ENCODE data around the gene TSC2. TPM values are rescaled to one million over a fixed set of nuclear protein-coding genes. Genes with fewer than 3 reads are reported as not detected.

Gene TSC2
- total RNA-seq, 4 donors from 2014 or later: 98.4 to 220 (median 141) TPM

DNA sequence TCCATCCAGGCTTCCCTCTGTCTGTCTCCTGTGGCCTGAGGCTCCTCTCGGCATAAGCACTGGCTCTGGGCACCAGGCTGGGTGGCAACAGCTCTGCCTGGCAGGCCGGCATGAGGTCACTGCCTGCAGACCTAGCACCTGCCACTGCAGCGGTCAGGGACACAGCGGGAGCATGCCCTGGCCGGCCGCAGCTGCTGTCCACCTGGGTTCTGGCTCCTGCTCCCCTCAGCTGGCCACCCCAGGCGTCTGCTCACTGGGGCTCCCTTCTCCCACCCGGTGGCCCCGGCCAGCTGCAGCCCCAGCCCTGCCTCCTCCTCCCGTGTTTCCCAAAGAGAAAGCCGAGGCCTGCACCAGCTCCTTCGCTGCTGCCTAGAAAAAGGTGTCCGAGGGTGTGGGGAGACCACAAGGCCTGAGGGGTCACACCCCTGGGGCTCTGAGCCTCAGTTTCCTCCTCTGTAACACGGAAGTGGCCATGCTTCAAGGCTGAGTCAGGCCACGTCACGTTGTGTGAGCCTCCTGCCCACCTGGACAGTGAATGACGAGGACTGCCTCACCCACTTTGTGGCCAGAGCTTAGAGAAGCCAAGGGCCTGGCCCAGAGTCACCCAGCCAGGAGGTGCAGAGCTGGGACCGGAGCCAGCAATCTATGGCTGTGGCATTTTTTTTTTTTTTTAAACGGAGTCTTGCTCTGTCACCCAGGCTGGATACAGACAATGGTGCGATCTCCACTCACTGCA is 6.8 kb upstream of the TSC2 start:
- Histone ChIP-seq H3K27ac (peak overlapping the region in 3 of 4 donors; percentile 72 to 91 (median 84)), H3K36me3 (no peaks in the 10 kb centered on the region), H3K27me3 (no peaks in the 10 kb centered on the region), H3K4me3 (no peak overlapping the region), H3K4me1 (peaks cover 0 to 81% (median 3%) of the 10 kb centered on the region in 4 donors), H3K9me3 (no peaks in the 10 kb centered on the region)
- no peak for DNase-seq
- TF ChIP-seq POLR2A (IDR thresholded peaks at IDR 0.05): no peak
- TF ChIP-seq, protein P1, sequence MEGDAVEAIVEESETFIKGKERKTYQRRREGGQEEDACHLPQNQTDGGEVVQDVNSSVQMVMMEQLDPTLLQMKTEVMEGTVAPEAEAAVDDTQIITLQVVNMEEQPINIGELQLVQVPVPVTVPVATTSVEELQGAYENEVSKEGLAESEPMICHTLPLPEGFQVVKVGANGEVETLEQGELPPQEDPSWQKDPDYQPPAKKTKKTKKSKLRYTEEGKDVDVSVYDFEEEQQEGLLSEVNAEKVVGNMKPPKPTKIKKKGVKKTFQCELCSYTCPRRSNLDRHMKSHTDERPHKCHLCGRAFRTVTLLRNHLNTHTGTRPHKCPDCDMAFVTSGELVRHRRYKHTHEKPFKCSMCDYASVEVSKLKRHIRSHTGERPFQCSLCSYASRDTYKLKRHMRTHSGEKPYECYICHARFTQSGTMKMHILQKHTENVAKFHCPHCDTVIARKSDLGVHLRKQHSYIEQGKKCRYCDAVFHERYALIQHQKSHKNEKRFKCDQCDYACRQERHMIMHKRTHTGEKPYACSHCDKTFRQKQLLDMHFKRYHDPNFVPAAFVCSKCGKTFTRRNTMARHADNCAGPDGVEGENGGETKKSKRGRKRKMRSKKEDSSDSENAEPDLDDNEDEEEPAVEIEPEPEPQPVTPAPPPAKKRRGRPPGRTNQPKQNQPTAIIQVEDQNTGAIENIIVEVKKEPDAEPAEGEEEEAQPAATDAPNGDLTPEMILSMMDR (IDR thresholded peaks at IDR 0.05): no peak

DNA sequence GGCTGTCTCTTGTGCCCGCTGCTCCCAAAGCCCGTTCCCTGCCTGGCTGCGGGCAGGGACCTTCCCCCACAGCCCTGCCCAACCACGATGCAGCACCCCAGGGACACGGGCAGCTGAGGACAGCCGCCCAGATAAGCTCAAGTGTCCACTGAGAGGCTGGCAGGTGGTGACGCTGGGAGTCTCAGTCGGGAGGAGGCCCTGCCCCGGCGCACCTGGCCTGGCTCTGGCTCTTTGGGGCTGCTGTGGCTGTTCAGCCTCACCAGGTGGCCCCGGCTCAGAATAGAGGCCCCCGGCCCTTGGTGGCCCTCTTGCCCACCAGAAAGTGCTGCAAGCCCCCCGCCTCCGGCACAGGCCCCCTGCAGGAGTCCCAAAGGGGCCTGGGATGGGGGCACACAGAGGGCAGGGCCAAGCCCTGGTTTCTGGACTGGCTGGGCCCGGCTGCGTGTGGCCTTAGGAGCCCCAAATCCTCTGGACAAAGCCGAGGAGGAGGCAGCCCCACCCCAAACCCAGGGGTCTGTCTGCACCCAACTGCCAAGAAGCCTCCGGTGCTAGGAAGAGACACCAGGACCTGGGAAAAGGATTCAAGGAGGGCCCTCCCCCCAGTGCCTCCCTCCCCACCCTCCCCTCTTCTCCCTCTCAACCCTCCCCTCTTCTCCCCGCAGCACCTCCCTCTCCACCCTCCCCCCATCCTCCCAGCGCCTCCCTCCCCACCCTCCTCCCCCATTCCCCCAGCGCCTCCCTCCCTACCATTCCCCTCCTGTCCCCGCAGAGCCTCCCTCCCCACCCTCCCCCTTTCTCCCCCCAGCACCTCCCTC is 5.4 kb upstream of the TSC2 start:
- Histone ChIP-seq H3K36me3 (no peaks in the 10 kb centered on the region), H3K4me3 (no peak overlapping the region), H3K27ac (peak overlapping the region; percentile 5 to 67 (median 23)), H3K9me3 (no peaks in the 10 kb centered on the region), H3K4me1 (peaks cover 4 to 80% (median 11%) of the 10 kb centered on the region in 4 donors), H3K27me3 (no peaks in the 10 kb centered on the region)
- DNase-seq: no peak
- no peak for TF ChIP-seq POLR2A (IDR thresholded peaks at IDR 0.05)
- TF ChIP-seq, protein P1 (IDR thresholded peaks at IDR 0.05): no peak

DNA sequence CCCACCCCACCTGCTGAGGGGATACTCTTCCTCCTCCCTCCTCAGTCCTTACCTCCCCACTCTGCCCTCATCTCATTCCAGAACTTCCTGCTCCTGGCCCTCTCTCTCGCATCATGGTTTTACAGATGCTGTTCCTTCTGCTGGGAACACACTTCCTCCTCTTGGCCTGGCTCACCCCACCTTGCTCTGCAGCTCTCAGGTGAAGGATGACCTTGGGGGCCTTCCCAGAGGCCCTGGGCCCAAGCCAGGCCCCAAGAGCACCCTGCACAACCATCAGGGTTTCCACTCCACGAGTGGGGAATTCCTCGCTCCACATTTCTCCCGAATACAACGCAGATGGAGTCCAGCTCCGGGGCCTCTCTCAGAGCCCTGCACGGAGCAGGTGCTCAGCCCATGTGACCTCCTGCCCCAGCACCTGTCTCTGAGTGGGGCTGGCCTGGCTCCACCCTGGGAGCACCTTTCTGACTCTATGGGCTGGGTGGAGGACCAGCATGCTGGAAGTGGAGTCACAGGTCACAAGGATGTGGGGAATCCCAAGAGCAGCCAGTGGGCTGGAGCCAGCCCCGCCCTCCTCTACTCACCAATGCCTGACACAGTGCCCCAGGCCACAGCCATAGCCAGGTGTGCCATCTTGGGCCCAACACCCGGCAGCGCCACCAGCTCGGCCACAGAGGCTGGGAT is 4.7 kb upstream of the TSC2 start:
- Histone ChIP-seq H3K27me3 (no peaks in the 10 kb centered on the region), H3K4me3 (no peak overlapping the region), H3K4me1 (peaks cover 4 to 74% (median 11%) of the 10 kb centered on the region in 4 donors), H3K36me3 (no peaks in the 10 kb centered on the region), H3K27ac (peak overlapping the region in 3 of 4 donors; percentile 25 to 67 (median 58)), H3K9me3 (no peaks in the 10 kb centered on the region)
- no peak for TF ChIP-seq POLR2A (IDR thresholded peaks at IDR 0.05)
- TF ChIP-seq, protein P1 (IDR thresholded peaks at IDR 0.05): no peak
- no peak for DNase-seq

DNA sequence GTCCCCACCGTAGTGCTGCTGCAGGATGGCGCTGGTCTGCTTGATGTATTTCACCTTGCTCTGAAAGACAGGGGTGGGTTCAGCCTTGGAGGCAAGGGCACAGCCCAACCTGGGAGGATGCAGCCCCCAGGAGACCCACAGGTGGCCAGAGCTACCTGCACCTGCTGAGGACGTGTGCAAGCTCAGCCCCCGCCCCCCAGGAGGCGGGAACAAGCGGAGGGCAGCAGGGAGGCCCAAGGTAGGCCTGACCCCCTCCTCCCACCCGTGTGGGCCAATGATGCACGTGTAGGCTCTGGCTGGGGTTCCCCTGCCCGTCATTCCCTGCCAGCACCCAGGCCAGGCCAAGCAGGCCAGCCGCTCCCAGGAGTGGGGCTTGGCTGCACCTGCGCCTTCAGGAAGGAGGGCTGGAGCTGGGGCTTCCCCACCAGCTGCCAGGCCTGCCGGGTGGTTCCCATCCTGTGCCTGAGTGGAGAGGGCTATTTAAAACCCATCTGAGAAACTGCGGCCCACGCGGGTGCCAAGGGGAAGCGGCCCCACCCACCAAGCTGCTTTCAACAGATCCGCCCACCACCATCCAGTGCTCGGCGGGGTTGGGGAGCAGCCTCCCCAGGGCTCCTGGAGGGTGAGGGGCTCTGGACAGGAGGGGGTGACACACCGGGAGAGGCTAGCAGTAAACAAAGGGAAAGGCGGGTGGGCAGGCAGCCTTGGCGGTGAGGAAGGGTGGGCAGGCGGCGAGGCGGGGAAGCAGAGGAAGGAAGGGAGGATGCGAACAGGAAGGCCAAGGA is 3.9 kb upstream of the TSC2 start:
- TF ChIP-seq POLR2A (IDR thresholded peaks at IDR 0.05): no peak
- TF ChIP-seq, protein P1 (IDR thresholded peaks at IDR 0.05): no peak
- DNase-seq: no peak
- H3K4me3 ChIP-seq: no peak overlapping the region
- H3K4me1 ChIP-seq: peaks cover 7 to 72% (median 13%) of the 10 kb centered on the region in 4 donors
- H3K9me3 ChIP-seq: no peaks in the 10 kb centered on the region
- H3K36me3 ChIP-seq: no peaks in the 10 kb centered on the region
- no peaks in the 10 kb centered on the region for H3K27me3 ChIP-seq
- H3K27ac ChIP-seq: peak overlapping the region in 3 of 4 donors; percentile 38 to 67 (median 58)

DNA sequence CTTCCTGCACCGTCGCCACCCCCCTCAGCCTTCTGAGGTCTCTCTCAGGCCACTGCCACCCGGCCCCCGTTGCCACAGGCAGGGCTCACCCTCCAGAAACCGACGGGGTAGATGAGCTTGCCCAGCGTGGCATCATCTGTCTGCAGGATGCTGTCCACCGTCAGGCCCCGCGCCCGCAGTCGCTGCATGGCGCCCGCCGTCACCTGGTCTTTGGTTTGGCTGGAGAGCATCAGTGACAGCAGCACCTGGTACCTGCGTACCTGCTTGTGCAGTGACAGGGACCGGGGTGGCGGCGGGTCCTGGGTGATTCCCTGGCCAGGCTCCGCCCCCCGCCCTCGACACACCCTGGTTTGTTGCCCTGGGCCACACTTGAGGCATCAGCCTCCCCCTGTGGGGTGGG is 3.2 kb upstream of the TSC2 start:
- DNase-seq: no peak
- H3K4me1 ChIP-seq: peaks cover 7 to 70% (median 14%) of the 10 kb centered on the region in 4 donors
- H3K4me3 ChIP-seq: no peak overlapping the region
- no peaks in the 10 kb centered on the region for H3K27me3 ChIP-seq
- peak overlapping the region in 2 of 4 donors; percentile 35 to 38 for H3K27ac ChIP-seq
- no peaks in the 10 kb centered on the region for H3K9me3 ChIP-seq
- no peak for TF ChIP-seq POLR2A (IDR thresholded peaks at IDR 0.05)
- H3K36me3 ChIP-seq: no peaks in the 10 kb centered on the region

All from Peyer's patch (tissue), 4 donors.